NCI-H1092 (cell line): ENCODE measurements around the gene USP32.
A peak's percentile ranks its signal among the peaks of the same experiment; 100 is the strongest.
"Not testable (repeated sequence)": the region's sequence is repeated elsewhere in the genome, so short reads cannot be mapped to it uniquely, and the experiment has no call there.

Source experiments
- DNase-seq: peaks from one replicate; lab custom pipeline; 2025; lab: John Stamatoyannopoulos, UW

Gene USP32

GRCh38 chr17:60392042-60392844, at the start of gene USP32:
Gene USP32 (minus strand): TSS chr17:60392133. CDS start chr17:60391939, 194 bp downstream.
- peak; percentile 95 for DNase-seq

GRCh38 chr17:60439501-60439900, 47.6 kb upstream of the USP32 start:
- DNase-seq, result no peak

GRCh38 chr17:60436676-60437075, 44.7 kb upstream of the USP32 start:
- no peak for DNase-seq

- peak; percentile 58 for DNase-seq
Observed at GRCh38 chr17:60435244-60436167, 43.6 kb upstream of the USP32 start.

- not testable (repeated sequence) for DNase-seq
Observed at GRCh38 chr17:60433021-60433997, 41.4 kb upstream of the USP32 start.

GRCh38 chr17:60430561-60430960, 38.6 kb upstream of the USP32 start:
- not testable (repeated sequence) for DNase-seq

GRCh38 chr17:60428491-60428890, 36.6 kb upstream of the USP32 start:
- DNase-seq, result not testable (repeated sequence)

- no peak for DNase-seq
Observed at GRCh38 chr17:60426596-60426995, 34.7 kb upstream of the USP32 start.

- DNase-seq, result no peak
Observed at GRCh38 chr17:60425626-60426025, 33.7 kb upstream of the USP32 start.

- DNase-seq, result no peak
Observed at GRCh38 chr17:60423865-60424264, 31.9 kb upstream of the USP32 start.

- DNase-seq, result no peak
Observed at GRCh38 chr17:60422162-60422665, 30.3 kb upstream of the USP32 start, which contains the start of gene CHCT1. Gene CHCT1 (plus strand): TSS chr17:60422489. CDS start chr17:60422593, 104 bp downstream.

- DNase-seq, result peak; percentile 41
Observed at GRCh38 chr17:60421273-60422161, 29.6 kb upstream of the USP32 start.

GRCh38 chr17:60419875-60420274, 27.9 kb upstream of the USP32 start:
- not testable (repeated sequence) for DNase-seq

GRCh38 chr17:60419003-60419402, 27.1 kb upstream of the USP32 start:
- DNase-seq, result not testable (repeated sequence)

GRCh38 chr17:60416368-60416925, 24.5 kb upstream of the USP32 start:
- DNase-seq, result no peak

GRCh38 chr17:60415146-60415545, 23.2 kb upstream of the USP32 start:
- DNase-seq, result no peak

GRCh38 chr17:60412701-60413100, 20.8 kb upstream of the USP32 start:
- no peak for DNase-seq

GRCh38 chr17:60410001-60410400, 18.1 kb upstream of the USP32 start:
- no peak for DNase-seq

- DNase-seq, result no peak
Observed at GRCh38 chr17:60406887-60407286, 15.0 kb upstream of the USP32 start.

- no peak for DNase-seq
Observed at GRCh38 chr17:60403962-60404361, 12.0 kb upstream of the USP32 start.
